ENCODE results near the gene TCEA2. TPM values are rescaled to one million over a fixed set of nuclear protein-coding genes. Genes with fewer than 3 reads are reported as not detected.

The TCEA2 gene
- total and polyA plus RNA-seq, 2 of the 13 experiments (the other 11 are each of a cell fraction or from before 2014, with no cell fraction given), result 28.1 to 33.7 TPM

GRCh38 chr20:64040231-64041039 is 22.6 kb upstream of the TCEA2 start (continued):
- TF ChIP-seq IRF1 (CRISPR knock-in tag; IDR thresholded peaks at IDR 0.05; ENCODE audit: low read depth), result peak; percentile 36; the same call in 1 of the 2 replicates
- TF ChIP-seq SMAD3 (CRISPR knock-in tag; IDR thresholded peaks at IDR 0.05), result no peak; the same call in 1 of the 2 replicates
- 0 out of 2 replicates have a peak, but pooled peaks have one; percentile 83 for TF ChIP-seq ZNF160 (CRISPR knock-in tag; IDR thresholded peaks at IDR 0.05)
- no peak for TF ChIP-seq SMARCE1 (IDR thresholded peaks at IDR 0.05; ENCODE audit: borderline replicate concordance)
- peak; percentile 91 for TF ChIP-seq ZXDC (CRISPR knock-in tag; IDR thresholded peaks at IDR 0.05)
- TF ChIP-seq ZNF451 (CRISPR knock-in tag; IDR thresholded peaks at IDR 0.05), result no peak; the same call in 1 of the 2 replicates
- peak; percentile 81; the same call in 1 of the 2 replicates for TF ChIP-seq ZNF776 (CRISPR knock-in tag; IDR thresholded peaks at IDR 0.05)
- peak; percentile 65; the same call in 1 of the 2 replicates for TF ChIP-seq NR2F6 (IDR thresholded peaks at IDR 0.05)
- TF ChIP-seq NR2F6 (CRISPR knock-in tag; IDR thresholded peaks at IDR 0.05), result peak; percentile 58
- no peak for TF ChIP-seq TOE1 (CRISPR knock-in tag; IDR thresholded peaks at IDR 0.05)
- TF ChIP-seq ATF4 (CRISPR knock-in tag; IDR thresholded peaks at IDR 0.05), result no peak
- peak; percentile 72; the same call in 1 of the 2 replicates for TF ChIP-seq ZFP37 (CRISPR knock-in tag; IDR thresholded peaks at IDR 0.05; ENCODE audit: borderline replicate concordance)
- TF ChIP-seq NFAT5 (CRISPR knock-in tag; IDR thresholded peaks at IDR 0.05), result no peak
- no peak for TF ChIP-seq SP140L (CRISPR knock-in tag; IDR thresholded peaks at IDR 0.05; ENCODE audit: borderline replicate concordance)
- no peak for TF ChIP-seq EZH2 (conservative IDR thresholded peaks at IDR 0.05; ENCODE audit: low read depth, low read length)
- TF ChIP-seq NKX3-1 (CRISPR knock-in tag; IDR thresholded peaks at IDR 0.05), result no peak
- TF ChIP-seq FOXP4 (CRISPR knock-in tag; IDR thresholded peaks at IDR 0.05), result peak; percentile 46
- TF ChIP-seq ZNF556 (CRISPR knock-in tag; IDR thresholded peaks at IDR 0.05; ENCODE audit: borderline replicate concordance), result no peak
